AG09309 (cell line): ENCODE data around the gene BRD3OS.
A peak's percentile ranks its signal among the peaks of the same experiment; 100 is the strongest.

ENCODE experiments used
- DNase-seq: peaks from one replicate; pipeline ENCODE4 v3.0.0-alpha.2; 2010; ENCODE audit warnings: low read depth
- H3K4me3 ChIP-seq: 2 replicates; pipeline ENCODE4 v1.5.1; 2011; ENCODE audit warnings: mild to moderate bottlenecking, low read depth, low read length, moderate library complexity; ENCODE audit not compliant: control insufficient read depth
- CTCF ChIP-seq: IDR thresholded peaks from 2 replicates; pipeline ENCODE4 v1.5.1; 2011; ENCODE audit warnings: mild to moderate bottlenecking, low read depth, low read length, inconsistent platforms; ENCODE audit not compliant: insufficient read depth, control insufficient read depth; ENCODE audit errors: missing control alignments

The BRD3OS gene

GRCh38 chr9:134026581-134026980, 1.3 kb downstream of the BRD3OS start:
- no peak for TF ChIP-seq CTCF
- DNase-seq = no peak
- H3K4me3 ChIP-seq = peak overlapping the region; percentile 89

- TF ChIP-seq CTCF = no peak
- no peak overlapping the region for H3K4me3 ChIP-seq
These were observed 1.7 kb downstream of the BRD3OS start for GRCh38 chr9:134026981-134027380.

GRCh38 chr9:134027561-134027960, 2.3 kb downstream of the BRD3OS start:
- DNase-seq = no peak
- no peak for TF ChIP-seq CTCF

More at GRCh38 chr9:134026981-134027380, 1.7 kb downstream of the BRD3OS start:
- no peak for DNase-seq

GRCh38 chr9:134028076-134028475, 2.8 kb downstream of the BRD3OS start:
- DNase-seq = no peak
- H3K4me3 ChIP-seq = no peak overlapping the region
- TF ChIP-seq CTCF = no peak

More at GRCh38 chr9:134027561-134027960, 2.3 kb downstream of the BRD3OS start:
- no peak overlapping the region for H3K4me3 ChIP-seq

- no peak for DNase-seq
- no peak for TF ChIP-seq CTCF
- no peak overlapping the region for H3K4me3 ChIP-seq
These were observed 3.4 kb downstream of the BRD3OS start for GRCh38 chr9:134028575-134029247.

GRCh38 chr9:134029248-134030226, 4.3 kb downstream of the BRD3OS start:
- no peak overlapping the region for H3K4me3 ChIP-seq
- TF ChIP-seq CTCF = no peak
- no peak for DNase-seq
